RWPE1 (cell line): Measurements from ENCODE around the gene ADGRD1.

Experiments used
- CTCF ChIA-PET: fragments of 350-600 bp; sonication (Branson Sonifier 250); formaldehyde crosslinking; extraction: SDS; loops from one replicate; lab custom pipeline; 2021; lab: Yijun Ruan, JAX
- POLR2A ChIA-PET: fragments of 400-600 bp; formaldehyde crosslinking; extraction: SDS; loops from one replicate; lab custom pipeline; 2020; ENCODE audit warnings: antibody characterized with exemption; ENCODE audit not compliant: low non-redundant PET; lab: Yijun Ruan, JAX
- DNase-seq: peaks from one replicate; pipeline ENCODE4 v3.0.0; 2012; ENCODE audit warnings: low spot score
- H3K27ac ChIP-seq: fragments of 450-650 bp; 2 replicates; pipeline ENCODE4 v1.5.1; 2017
- TF ChIP-seq, protein P1 (sequence below): fragments of 450-650 bp; conservative IDR thresholded peaks from 2 replicates; pipeline ENCODE4 v1.5.1; 2017; ENCODE audit warnings: low read depth, mild to moderate bottlenecking

The ADGRD1 gene

DNA sequence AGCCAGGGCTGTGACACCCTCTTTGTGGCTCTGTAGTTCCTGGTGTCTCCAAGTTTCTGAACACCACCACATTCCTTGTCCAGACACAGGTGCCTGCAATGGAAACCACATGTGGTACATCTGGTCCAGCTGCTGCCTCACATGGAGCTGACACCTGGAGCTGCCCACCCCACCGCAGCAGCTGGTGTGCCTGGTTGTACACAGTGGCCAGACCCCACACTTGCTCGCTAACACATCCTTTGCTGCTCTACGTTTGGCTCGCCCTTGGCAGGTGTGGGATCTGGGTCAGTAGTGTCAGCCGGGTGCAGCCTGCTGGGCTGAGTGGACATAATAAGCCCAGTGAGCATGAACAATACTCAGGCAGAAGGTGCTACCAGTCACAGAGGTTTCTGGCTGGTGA is 198.9 kb downstream of the ADGRD1 start:
- DNase-seq, result no peak

DNA sequence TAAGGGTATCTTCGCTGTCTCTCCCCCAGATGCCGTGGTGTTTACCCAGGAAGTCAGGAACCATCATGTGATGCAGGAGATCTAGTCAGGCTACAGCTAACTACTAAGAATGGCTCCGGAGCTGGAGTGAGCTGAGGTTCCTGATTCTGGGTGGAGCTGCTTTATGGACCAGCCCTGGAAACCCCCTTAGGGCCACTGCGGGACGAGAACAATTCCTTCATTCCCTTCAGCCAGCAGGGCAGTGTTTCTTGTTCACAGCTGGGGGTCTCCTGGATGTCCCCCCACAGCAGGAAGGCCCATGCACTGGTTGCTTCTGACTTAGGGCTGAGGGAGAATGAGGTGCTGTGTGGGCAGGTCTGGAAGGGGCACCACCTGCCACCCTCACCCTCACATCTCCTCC is 199.3 kb downstream of the ADGRD1 start:
- H3K27ac ChIP-seq, result no peak overlapping the region
- ChIA-PET CTCF (interaction anchor here (1.8 kb wide), 1 partner anchor 48 kb away, joined by 8 read pairs; no protein-coding TSS in a partner anchor), POLR2A (no interaction called here)
- DNase-seq, result no peak
- TF ChIP-seq, protein P1, sequence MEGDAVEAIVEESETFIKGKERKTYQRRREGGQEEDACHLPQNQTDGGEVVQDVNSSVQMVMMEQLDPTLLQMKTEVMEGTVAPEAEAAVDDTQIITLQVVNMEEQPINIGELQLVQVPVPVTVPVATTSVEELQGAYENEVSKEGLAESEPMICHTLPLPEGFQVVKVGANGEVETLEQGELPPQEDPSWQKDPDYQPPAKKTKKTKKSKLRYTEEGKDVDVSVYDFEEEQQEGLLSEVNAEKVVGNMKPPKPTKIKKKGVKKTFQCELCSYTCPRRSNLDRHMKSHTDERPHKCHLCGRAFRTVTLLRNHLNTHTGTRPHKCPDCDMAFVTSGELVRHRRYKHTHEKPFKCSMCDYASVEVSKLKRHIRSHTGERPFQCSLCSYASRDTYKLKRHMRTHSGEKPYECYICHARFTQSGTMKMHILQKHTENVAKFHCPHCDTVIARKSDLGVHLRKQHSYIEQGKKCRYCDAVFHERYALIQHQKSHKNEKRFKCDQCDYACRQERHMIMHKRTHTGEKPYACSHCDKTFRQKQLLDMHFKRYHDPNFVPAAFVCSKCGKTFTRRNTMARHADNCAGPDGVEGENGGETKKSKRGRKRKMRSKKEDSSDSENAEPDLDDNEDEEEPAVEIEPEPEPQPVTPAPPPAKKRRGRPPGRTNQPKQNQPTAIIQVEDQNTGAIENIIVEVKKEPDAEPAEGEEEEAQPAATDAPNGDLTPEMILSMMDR, result no peak

More for the DNA sequence above, 198.9 kb downstream of the ADGRD1 start:
- POLR2A ChIA-PET, result no interaction called here
- H3K27ac ChIP-seq, result no peak overlapping the region
- TF ChIP-seq, protein P1, result no peak
- CTCF ChIA-PET, result interaction anchor here (0.7 to 1.8 kb wide), 2 partner anchors 48 to 105 kb away, joined by 3 to 8 read pairs; no protein-coding TSS in a partner anchor

DNA sequence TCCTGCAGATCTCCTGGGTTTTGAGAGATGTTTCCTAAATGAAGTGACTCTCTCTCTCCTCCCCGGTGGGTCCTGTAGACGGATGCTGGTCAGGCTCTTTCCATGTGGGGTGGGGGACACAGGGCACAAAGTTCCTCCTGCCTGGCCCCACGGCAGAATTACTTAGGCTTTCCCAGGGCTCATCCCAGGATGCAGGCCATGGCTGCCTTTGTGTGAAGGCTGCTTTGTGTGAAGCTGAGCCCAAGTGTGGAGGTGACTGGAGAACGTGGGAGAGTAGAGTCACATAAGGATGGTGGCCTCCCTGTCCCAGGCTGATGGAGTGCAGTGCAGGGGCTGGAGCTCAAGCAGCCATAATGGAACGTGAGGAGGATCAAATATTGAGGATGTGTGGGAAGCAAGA is 200.2 kb downstream of the ADGRD1 start:
- ChIA-PET CTCF (interaction anchor here (0.6 kb wide), 1 partner anchor 662 kb away, joined by 4 read pairs; no protein-coding TSS in a partner anchor), POLR2A (no interaction called here)
- H3K27ac ChIP-seq, result no peak overlapping the region

DNA sequence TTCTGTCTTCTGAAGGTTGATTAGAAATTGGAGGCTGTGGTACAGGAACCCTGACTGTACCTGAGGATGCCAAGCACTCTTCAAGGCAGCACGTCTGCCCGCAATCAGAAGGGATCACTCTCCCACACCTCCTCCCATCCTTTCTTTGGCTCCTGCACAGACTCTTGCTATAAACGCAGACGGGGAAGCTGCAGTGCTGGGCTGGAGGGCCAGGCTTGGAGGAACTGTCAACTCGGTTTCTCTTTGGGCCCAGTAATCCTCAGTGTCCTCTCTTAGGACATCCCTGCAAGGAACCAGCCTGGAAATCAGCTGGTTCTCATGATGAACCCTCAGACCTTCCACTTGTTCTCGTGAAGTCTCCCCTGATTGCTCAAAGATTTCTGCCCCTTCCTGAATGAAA is 201.4 kb downstream of the ADGRD1 start:
- DNase-seq, result no peak
- CTCF ChIA-PET, result interaction anchor here (0.6 kb wide), 1 partner anchor 463 kb away, joined by 3 read pairs; no protein-coding TSS in a partner anchor
- POLR2A ChIA-PET, result no interaction called here
- H3K27ac ChIP-seq, result no peak overlapping the region
- TF ChIP-seq, protein P1, result no peak

More for the DNA sequence above, 200.2 kb downstream of the ADGRD1 start:
- no peak for DNase-seq
- TF ChIP-seq, protein P1, result no peak

DNA sequence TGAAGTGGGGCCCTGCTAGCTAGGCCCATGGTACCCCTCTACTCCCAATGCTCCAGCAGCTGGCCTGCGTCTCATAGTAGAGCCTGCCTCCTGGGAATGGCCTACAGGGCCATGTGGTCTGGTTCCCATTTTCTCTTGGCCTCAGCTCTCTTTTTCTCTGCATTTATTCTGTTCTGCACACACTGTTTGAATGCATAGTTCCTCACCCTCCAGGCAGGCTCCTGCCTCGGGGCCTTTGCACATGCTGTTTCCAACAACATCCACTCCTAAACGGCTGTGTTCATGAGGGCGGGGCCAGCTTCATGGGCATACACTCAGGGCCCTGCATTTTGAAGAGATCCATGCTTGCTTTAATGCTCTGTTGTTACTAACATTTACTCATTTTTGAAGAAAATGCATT is 204.0 kb downstream of the ADGRD1 start:
- DNase-seq, result no peak
- TF ChIP-seq, protein P1, result no peak
- H3K27ac ChIP-seq, result no peak overlapping the region
- POLR2A ChIA-PET, result no interaction called here
- CTCF ChIA-PET, result no interaction called here

DNA sequence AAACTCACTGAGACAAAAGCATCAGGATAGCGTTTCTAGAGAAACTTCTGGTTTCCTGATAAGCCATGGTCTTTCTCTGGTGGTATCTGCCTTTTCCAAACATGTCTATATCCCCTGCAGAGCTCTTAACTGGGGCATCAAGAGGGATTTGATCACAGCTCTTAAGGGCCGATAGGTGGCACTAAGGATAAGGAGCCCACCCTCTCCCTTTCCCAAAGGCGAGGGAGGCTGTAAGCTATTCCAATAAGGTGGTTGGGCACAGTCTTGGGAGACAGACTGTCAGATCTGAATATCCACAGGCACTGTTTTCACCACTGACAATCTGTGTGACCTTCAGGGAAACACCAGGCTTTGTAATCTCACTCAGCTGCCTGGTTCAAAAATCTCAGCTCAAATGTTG is 206.0 kb downstream of the ADGRD1 start:
- TF ChIP-seq, protein P1, result no peak
- POLR2A ChIA-PET, result no interaction called here
- no peak overlapping the region for H3K27ac ChIP-seq
- CTCF ChIA-PET, result interaction anchor here (1.4 kb wide), 1 partner anchor 55 kb away, joined by 4 read pairs; no protein-coding TSS in a partner anchor
- DNase-seq, result no peak
